ENCODE results near the gene IL19. TPM values are rescaled to one million over a fixed set of nuclear protein-coding genes. Genes with fewer than 3 reads are reported as not detected.

IL19 gene
- total RNA-seq, 1 donor from 2014 or later = not detected

DNA sequence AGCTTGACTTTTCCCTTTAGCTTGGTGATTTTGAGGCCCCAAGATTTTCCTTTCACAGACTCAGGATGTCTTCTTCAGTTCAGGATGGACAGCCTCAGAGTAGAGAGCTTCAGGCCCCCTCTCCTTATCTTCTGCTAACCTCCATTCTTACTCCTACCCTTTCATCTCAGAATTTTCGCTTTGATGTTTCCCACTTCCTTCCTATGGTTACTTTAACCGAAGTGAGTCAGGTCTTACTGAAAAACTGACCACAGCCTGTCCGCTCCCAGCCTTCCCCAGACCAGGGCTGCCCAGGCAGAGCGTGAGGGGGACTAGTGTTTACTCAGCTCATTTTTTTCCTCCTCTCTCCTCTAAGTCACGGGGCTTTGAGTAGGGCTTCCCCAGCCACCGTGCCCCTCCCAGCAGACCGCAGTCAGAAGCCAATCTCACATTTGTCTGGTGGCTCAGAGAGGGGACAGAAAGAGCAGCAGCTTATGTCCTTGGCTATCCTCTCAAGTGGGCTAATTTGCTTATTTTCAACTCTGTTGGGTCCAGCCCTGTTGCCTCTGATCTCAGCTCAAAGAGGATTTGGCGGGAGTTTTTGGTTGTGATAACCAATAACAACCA lies 4.2 kb upstream of the IL19 start:
- DNase-seq (peak; percentile 76), ATAC-seq (peak; percentile 85 to 92)
- Histone ChIP-seq H3K27ac (no peak overlapping the region), H3K36me3 (no peaks in the 10 kb centered on the region), H3K4me3 (no peak overlapping the region), H3K27me3 (ENCODE audit: low read depth) (no peaks in the 10 kb centered on the region), H3K4me1 (peaks cover 29% of the 10 kb centered on the region), H3K9me3 (no peaks in the 10 kb centered on the region)
- TF ChIP-seq, protein P1, sequence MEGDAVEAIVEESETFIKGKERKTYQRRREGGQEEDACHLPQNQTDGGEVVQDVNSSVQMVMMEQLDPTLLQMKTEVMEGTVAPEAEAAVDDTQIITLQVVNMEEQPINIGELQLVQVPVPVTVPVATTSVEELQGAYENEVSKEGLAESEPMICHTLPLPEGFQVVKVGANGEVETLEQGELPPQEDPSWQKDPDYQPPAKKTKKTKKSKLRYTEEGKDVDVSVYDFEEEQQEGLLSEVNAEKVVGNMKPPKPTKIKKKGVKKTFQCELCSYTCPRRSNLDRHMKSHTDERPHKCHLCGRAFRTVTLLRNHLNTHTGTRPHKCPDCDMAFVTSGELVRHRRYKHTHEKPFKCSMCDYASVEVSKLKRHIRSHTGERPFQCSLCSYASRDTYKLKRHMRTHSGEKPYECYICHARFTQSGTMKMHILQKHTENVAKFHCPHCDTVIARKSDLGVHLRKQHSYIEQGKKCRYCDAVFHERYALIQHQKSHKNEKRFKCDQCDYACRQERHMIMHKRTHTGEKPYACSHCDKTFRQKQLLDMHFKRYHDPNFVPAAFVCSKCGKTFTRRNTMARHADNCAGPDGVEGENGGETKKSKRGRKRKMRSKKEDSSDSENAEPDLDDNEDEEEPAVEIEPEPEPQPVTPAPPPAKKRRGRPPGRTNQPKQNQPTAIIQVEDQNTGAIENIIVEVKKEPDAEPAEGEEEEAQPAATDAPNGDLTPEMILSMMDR (IDR thresholded peaks at IDR 0.05) = no peak
- intact Hi-C loops (cut with DNase I) = no loop called here

- DNase-seq = no peak
- Histone ChIP-seq H3K27me3 (ENCODE audit: low read depth) (no peaks in the 10 kb centered on the region), H3K4me1 (peaks cover 47% of the 10 kb centered on the region), H3K9me3 (no peaks in the 10 kb centered on the region), H3K27ac (no peak overlapping the region), H3K36me3 (no peaks in the 10 kb centered on the region), H3K4me3 (no peak overlapping the region)
- ATAC-seq = no peak
- intact Hi-C loops (cut with DNase I) = no loop called here
- TF ChIP-seq, protein P1 (IDR thresholded peaks at IDR 0.05) = no peak
Observed at GRCh38 chr1:206768472-206769303, 1.9 kb upstream of the IL19 start.

- H3K27me3 ChIP-seq (ENCODE audit: low read depth) = no peaks in the 10 kb centered on the region
Observed at GRCh38 chr1:206769304-206769731, 1.3 kb upstream of the IL19 start.

GRCh38 chr1:206771338-206771692 lies 742 bp downstream of the IL19 start:
- ATAC-seq (no peak), DNase-seq (no peak)
- H3K4me3 ChIP-seq = peak overlapping the region; percentile 1
- H3K36me3 ChIP-seq = no peaks in the 10 kb centered on the region
- intact Hi-C loops (cut with DNase I) = no loop called here
- no peaks in the 10 kb centered on the region for H3K9me3 ChIP-seq
- peaks cover 46% of the 10 kb centered on the region for H3K4me1 ChIP-seq
- no peaks in the 10 kb centered on the region for H3K27me3 ChIP-seq (ENCODE audit: low read depth)
- TF ChIP-seq, protein P1 (IDR thresholded peaks at IDR 0.05) = no peak
- no peak overlapping the region for H3K27ac ChIP-seq

More at GRCh38 chr1:206769304-206769731, 1.3 kb upstream of the IL19 start:
- no peaks in the 10 kb centered on the region for H3K9me3 ChIP-seq
- ATAC-seq (peak; percentile 36 to 53), DNase-seq (no peak)
- no peak overlapping the region for H3K4me3 ChIP-seq
- H3K4me1 ChIP-seq = peaks cover 53% of the 10 kb centered on the region
- intact Hi-C loops (cut with DNase I) = no loop called here
- TF ChIP-seq, protein P1 (IDR thresholded peaks at IDR 0.05) = no peak
- H3K36me3 ChIP-seq = no peaks in the 10 kb centered on the region
- H3K27ac ChIP-seq = no peak overlapping the region

DNA sequence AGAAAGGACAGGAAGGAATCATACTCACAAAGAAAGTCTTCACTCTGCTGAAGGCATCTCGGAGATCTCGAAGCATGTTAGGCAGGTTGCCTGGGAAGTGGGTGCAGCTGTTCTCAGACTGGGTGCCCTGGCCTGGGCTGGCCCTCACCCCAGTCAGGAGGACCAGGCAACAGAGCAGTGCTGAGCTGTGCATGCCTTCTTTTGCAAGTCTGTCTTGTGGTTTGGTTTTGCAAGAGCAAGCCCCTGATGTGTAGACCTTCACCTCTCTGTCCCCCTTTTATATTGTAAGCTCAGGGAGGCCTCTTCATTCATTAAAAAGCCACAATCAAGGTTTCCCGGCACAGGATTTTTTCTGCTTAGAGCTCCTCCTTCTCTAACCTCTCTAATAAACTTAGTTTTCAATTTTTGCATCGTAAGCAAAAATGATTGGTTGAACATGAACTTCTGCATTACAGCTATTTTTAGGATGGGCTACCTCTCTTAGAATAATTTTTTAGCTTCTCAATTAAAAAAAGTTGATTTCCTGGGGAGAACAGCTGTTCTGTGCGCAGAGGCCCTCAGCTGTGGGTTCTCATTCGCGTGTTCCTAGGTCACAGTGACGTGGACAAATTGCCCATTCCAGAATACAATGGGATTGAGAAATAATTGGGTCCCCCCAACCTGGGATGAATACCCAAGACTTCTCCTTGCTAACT lies 1.8 kb downstream of the IL19 start, which contains the start of gene IL10:
IL10 (minus strand) TSS at position 252 of the 695 bp plus-strand sequence; CDS start at position 193, 59 bp downstream.
- H3K9me3 ChIP-seq = no peaks in the 10 kb centered on the region
- no peaks in the 10 kb centered on the region for H3K27me3 ChIP-seq (ENCODE audit: low read depth)
- no peaks in the 10 kb centered on the region for H3K36me3 ChIP-seq
- H3K27ac ChIP-seq = no peak within 1 kb of the TSS
- intact Hi-C loops (cut with DNase I) = no loop called here
- DNase-seq = no peak
- H3K4me1 ChIP-seq = peaks cover 40% of the 10 kb centered on the region
- ATAC-seq = peak in 1 of 2 donors; percentile 49
- peak within 1 kb of the TSS; percentile 1 for H3K4me3 ChIP-seq
- TF ChIP-seq, protein P1 (IDR thresholded peaks at IDR 0.05) = no peak

Data from lower lobe of right lung (tissue), 2 donors.